B cell (primary cell): ENCODE measurements around the gene PSD. TPM values are rescaled to one million over a fixed set of nuclear protein-coding genes. Genes with fewer than 3 reads are reported as not detected.

Source experiments
- ATAC-seq: fragments of 200-7000 bp; cut with Tn5 transposase; one replicate; pipeline ENCODE4 v1.10.0; 2021; ENCODE audit warnings: low read depth, mild to moderate bottlenecking, moderate number of reproducible peaks, moderate library complexity
- CTCF ChIA-PET: fragments of 350-600 bp; sonication (Branson Sonifier 250); formaldehyde crosslinking; loops from one replicate; lab custom pipeline; 2021; ENCODE audit warnings: antibody characterized with exemption, inconsistent platforms; lab: Charles Lee
- POLR2A ChIA-PET: fragments of 350-600 bp; sonication (Branson Sonifier 250); formaldehyde crosslinking; loops from one replicate; lab custom pipeline; 2021; ENCODE audit warnings: antibody characterized with exemption; lab: Charles Lee
- DNase-seq: peaks from one replicate; pipeline ENCODE4 v3.0.0; 2013
- H2AFZ ChIP-seq: 2 replicates; pipeline ENCODE4 v1.6.1; 2012; ENCODE audit warnings: mild to moderate bottlenecking, low read depth, low read length; ENCODE audit not compliant: insufficient read depth, poor library complexity, severe bottlenecking
- H3K27ac ChIP-seq, 2 donors: 1 replicate in 1 of 2; 2 replicates in 1 of 2; pipeline ENCODE4 v1.5.1; 2012 to 2013; ENCODE audit warnings: low read length in 2 of 2, mild to moderate bottlenecking in 2 of 2, moderate library complexity in 1 of 2
- H3K27me3 ChIP-seq, 4 experiments: fragments of 200-600 bp in 1 of 4; sonication (generic) in 1 of 4; replicated peaks in 1 of 4; 1 replicate in 2 of 4; 2 replicates in 2 of 4; pipeline versions ENCODE4 v1.6.1 to v1.7.0; 2013 to 2016; ENCODE audit warnings: low read length in 3 of 4, mild to moderate bottlenecking in 2 of 4, mixed read lengths in 1 of 4, moderate library complexity in 1 of 4; ENCODE audit not compliant: insufficient read depth in 4 of 4, control insufficient read depth in 3 of 4; ENCODE audit errors: control extremely low read depth in 1 of 4
- H3K36me3 ChIP-seq, 2 experiments: replicated peaks in 1 of 2; 1 replicate in 1 of 2; 2 replicates in 1 of 2; pipeline versions ENCODE4 v1.6.1 to v1.7.1; 2013; ENCODE audit warnings: low read length in 1 of 2; ENCODE audit not compliant: insufficient read depth in 2 of 2, control insufficient read depth in 1 of 2; ENCODE audit errors: control extremely low read depth in 1 of 2, extremely low read depth in 1 of 2
- H3K4me1 ChIP-seq, 2 donors: fragments of 200-600 bp in 1 of 2; sonication (generic) in 1 of 2; 1 replicate in 1 of 2; 2 replicates in 1 of 2; pipeline versions ENCODE4 v1.5.1 to v1.6.1; 2013 to 2017; ENCODE audit warnings: low read length in 2 of 2; ENCODE audit not compliant: control insufficient read depth in 2 of 2, insufficient read depth in 2 of 2
- H3K4me2 ChIP-seq: replicated peaks from 2 replicates; pipeline ENCODE3; 2012; ENCODE audit warnings: mild to moderate bottlenecking, low read depth, low read length; ENCODE audit not compliant: poor library complexity, severe bottlenecking
- H3K4me3 ChIP-seq, 5 experiments: fragments of 200-600 bp in 1 of 5; sonication (generic) in 1 of 5; 1 replicate in 3 of 5; 2 replicates in 2 of 5; pipeline versions ENCODE4 v1.5.1 to v1.7.0; 2011 to 2016; ENCODE audit warnings: low read length in 4 of 5, mild to moderate bottlenecking in 4 of 5, low read depth in 2 of 5, control low read depth in 1 of 5, moderate library complexity in 1 of 5; ENCODE audit not compliant: insufficient read depth in 1 of 5; ENCODE audit errors: control extremely low read depth in 1 of 5, extremely low read depth in 1 of 5
- H3K79me2 ChIP-seq: fragments of 200-600 bp; sonication (generic); one replicate; pipeline ENCODE4 v1.6.0; 2016; ENCODE audit warnings: low read length; ENCODE audit not compliant: control insufficient read depth, insufficient read depth
- H3K9ac ChIP-seq: fragments of 200-600 bp; sonication (generic); 2 replicates; pipeline ENCODE4 v1.6.1; 2017; ENCODE audit warnings: mild to moderate bottlenecking, low read length, moderate library complexity
- H3K9me3 ChIP-seq, 3 donors: one replicate each; pipeline versions ENCODE4 v1.6.1 to v1.7.1; 2013; ENCODE audit warnings: low read length in 2 of 3; ENCODE audit not compliant: control insufficient read depth in 2 of 3, insufficient read depth in 1 of 3; ENCODE audit errors: control extremely low read depth in 1 of 3
- H4K20me1 ChIP-seq: 2 replicates; pipeline ENCODE4 v1.6.0; 2012; ENCODE audit warnings: mild to moderate bottlenecking, low read length; ENCODE audit not compliant: insufficient read depth, control insufficient read depth, poor library complexity, severe bottlenecking
- H3K27ac Mint-ChIP-seq: one replicate; pipeline ENCODE4 v1.8.0; 2021; ENCODE audit warnings: mixed read lengths
- H3K27me3 Mint-ChIP-seq: one replicate; pipeline ENCODE4 v1.8.0; 2021; ENCODE audit warnings: mixed read lengths
- H3K4me1 Mint-ChIP-seq: one replicate; pipeline ENCODE4 v1.8.0; 2021; ENCODE audit warnings: mixed read lengths
- H3K4me3 Mint-ChIP-seq: one replicate; pipeline ENCODE4 v1.8.0; 2021; ENCODE audit warnings: mixed read lengths
- H3K9me3 Mint-ChIP-seq: one replicate; pipeline ENCODE4 v1.8.0; 2022; ENCODE audit warnings: mixed read lengths; ENCODE audit not compliant: insufficient read depth
- EZH2 ChIP-seq: IDR thresholded peaks from 2 replicates; pipeline ENCODE4 v1.6.1; 2012; ENCODE audit warnings: borderline replicate concordance, low read depth, mild to moderate bottlenecking, moderate library complexity, low read length; ENCODE audit not compliant: insufficient read depth, poor library complexity, severe bottlenecking
- WGBS: methylation state at CpG from one replicate; pipeline ENCODE4 v1.1.5; 2013; ENCODE audit warnings: missing lambda C conversion rate; ENCODE audit not compliant: insufficient coverage; 5-methylcytosine and 5-hydroxymethylcytosine counted together
- intact Hi-C: fragments of 100-400 bp; cut with micrococcal nuclease; formaldehyde crosslinking; loops from one replicate; pipeline ENCODE4 v1.10.0; 2022
- polyA plus RNA-seq: library from polyadenylated mRNA; depleted of rRNA; stranded (reverse); fragments of >200 nt; gene quantifications from 2 replicates; pipeline ENCODE4 v1.2.3, GENCODE V29; 2012
- total RNA-seq, 2 donors: library from RNA; stranded (reverse); fragments of 120-200 nt in 1 of 2; gene quantifications; 1 replicate in 1 of 2; 2 replicates in 1 of 2; pipeline versions ENCODE4 v1.2.3 to v1.2.4, GENCODE V29; 2013 to 2022
- TF ChIP-seq, protein P1 (sequence below): fragments of 200-600 bp; IDR thresholded peaks from one replicate; pipeline ENCODE4 v1.8.0; 2022; ENCODE audit warnings: antibody characterized with exemption, mild to moderate bottlenecking

PSD gene
- total and polyA plus RNA-seq, 2 donors (not counting 1 experiment from before 2014, with no cell fraction given) = 0.52 to 0.81 TPM

DNA sequence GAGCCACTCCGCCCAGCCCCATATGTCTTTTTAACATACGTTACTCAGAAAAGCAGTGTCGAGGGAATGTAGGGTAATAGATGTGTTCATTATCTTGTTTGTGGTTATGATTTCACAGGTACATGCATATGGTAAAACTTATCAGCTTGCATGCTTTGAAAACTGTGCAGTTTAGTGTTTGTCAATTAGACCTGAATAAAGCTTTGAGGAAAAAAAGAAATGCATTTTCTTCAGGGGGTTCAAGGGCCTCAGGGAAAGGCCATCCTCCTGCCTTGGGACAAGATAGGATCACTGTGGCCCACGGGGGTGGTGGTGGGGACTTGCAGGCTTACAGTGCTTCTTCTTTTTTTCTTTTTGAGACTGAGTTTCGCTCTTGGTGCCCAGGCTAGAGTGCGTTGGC, 48.7 kb upstream of the PSD start:
- Histone ChIP-seq H3K27ac (no peak overlapping the region), H4K20me1 (no peaks in the 10 kb centered on the region), H3K79me2 (no peaks in the 10 kb centered on the region), H3K9me3 (no peaks in the 10 kb centered on the region), H3K27me3 (peaks cover 0 to 3% (median 0%) of the 10 kb centered on the region in 4 experiments), H3K4me1 (peaks cover 4 to 7% of the 10 kb centered on the region in 2 donors), H3K4me3 (no peak overlapping the region), H2AFZ (no peak overlapping the region), H3K9ac (no peak overlapping the region), H3K36me3 (no peaks in the 10 kb centered on the region), H3K4me2 (no peak overlapping the region)
- DNase-seq (no peak), ATAC-seq (no peak)
- ChIA-PET CTCF (interaction anchor here (5.5 kb wide), 1 partner anchor 11 kb away, joined by 22 read pairs; no protein-coding TSS in a partner anchor), POLR2A (no interaction called here)
- TF ChIP-seq, protein P1, sequence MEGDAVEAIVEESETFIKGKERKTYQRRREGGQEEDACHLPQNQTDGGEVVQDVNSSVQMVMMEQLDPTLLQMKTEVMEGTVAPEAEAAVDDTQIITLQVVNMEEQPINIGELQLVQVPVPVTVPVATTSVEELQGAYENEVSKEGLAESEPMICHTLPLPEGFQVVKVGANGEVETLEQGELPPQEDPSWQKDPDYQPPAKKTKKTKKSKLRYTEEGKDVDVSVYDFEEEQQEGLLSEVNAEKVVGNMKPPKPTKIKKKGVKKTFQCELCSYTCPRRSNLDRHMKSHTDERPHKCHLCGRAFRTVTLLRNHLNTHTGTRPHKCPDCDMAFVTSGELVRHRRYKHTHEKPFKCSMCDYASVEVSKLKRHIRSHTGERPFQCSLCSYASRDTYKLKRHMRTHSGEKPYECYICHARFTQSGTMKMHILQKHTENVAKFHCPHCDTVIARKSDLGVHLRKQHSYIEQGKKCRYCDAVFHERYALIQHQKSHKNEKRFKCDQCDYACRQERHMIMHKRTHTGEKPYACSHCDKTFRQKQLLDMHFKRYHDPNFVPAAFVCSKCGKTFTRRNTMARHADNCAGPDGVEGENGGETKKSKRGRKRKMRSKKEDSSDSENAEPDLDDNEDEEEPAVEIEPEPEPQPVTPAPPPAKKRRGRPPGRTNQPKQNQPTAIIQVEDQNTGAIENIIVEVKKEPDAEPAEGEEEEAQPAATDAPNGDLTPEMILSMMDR = no peak
- TF ChIP-seq EZH2 = no peak
- intact Hi-C loops = no loop called here
- no peaks in the 10 kb centered on the region for H3K27me3 Mint-ChIP-seq
- H3K27ac Mint-ChIP-seq = no peak overlapping the region
- H3K9me3 Mint-ChIP-seq = no peaks in the 10 kb centered on the region
- H3K4me3 Mint-ChIP-seq = no peak overlapping the region
- 95% methylated on average over 4 of the region's 6 CpGs for WGBS
- H3K4me1 Mint-ChIP-seq = peaks cover 11% of the 10 kb centered on the region

DNA sequence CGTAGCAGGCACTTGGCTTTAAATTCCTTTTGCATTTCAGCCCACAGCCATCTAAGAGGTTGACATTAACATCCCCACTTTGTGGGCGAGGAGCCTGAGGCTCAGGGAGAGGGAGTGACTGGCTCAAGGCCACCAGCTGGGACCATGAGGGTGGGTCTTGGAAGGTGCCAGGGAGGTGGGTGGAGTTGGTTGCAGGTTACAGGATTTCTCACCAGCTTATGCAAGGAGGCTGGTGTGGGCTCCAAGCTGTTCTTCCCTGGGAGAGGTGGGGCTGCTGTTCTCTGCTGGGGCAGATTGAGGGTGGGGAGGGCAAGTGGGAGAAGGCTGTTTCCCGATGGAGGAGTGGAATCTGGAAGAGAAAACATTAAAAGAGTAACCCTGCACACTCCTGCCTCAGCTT, 46.9 kb upstream of the PSD start:
- intact Hi-C loops = no loop called here

More for the DNA sequence above, 46.9 kb upstream of the PSD start:
- ATAC-seq = no peak
- no peak overlapping the region for H3K9ac ChIP-seq
- no peaks in the 10 kb centered on the region for H4K20me1 ChIP-seq
- Mint-ChIP-seq H3K27ac (no peak overlapping the region), H3K4me3 (no peak overlapping the region), H3K9me3 (no peaks in the 10 kb centered on the region), H3K4me1 (peaks cover 29% of the 10 kb centered on the region), H3K27me3 (no peaks in the 10 kb centered on the region)
- no peaks in the 10 kb centered on the region for H3K36me3 ChIP-seq
- no peak overlapping the region for H2AFZ ChIP-seq
- H3K4me2 ChIP-seq = no peak overlapping the region
- POLR2A ChIA-PET = no interaction called here
- no peak overlapping the region for H3K4me3 ChIP-seq
- peaks cover 0 to 4% (median 0%) of the 10 kb centered on the region in 4 experiments for H3K27me3 ChIP-seq
- TF ChIP-seq, protein P1 = no peak
- TF ChIP-seq EZH2 = no peak
- H3K79me2 ChIP-seq = peaks cover 6% of the 10 kb centered on the region
- WGBS = 100% methylated on average over 1 of the region's 3 CpGs
- CTCF ChIA-PET = interaction anchor here (0.6 to 5.5 kb wide), 2 partner anchors 13 to 93 kb away, joined by 3 to 22 read pairs; no protein-coding TSS in a partner anchor
- H3K4me1 ChIP-seq = peaks cover 17 to 23% of the 10 kb centered on the region in 2 donors
- no peak for DNase-seq
- H3K9me3 ChIP-seq = no peaks in the 10 kb centered on the region
- H3K27ac ChIP-seq = no peak overlapping the region
